NCI-H2081 treated with DMSO at 0.1 percent for 48 hours (cell line): Measurements from ENCODE around the gene S100A10.

Experiments used
- DNase-seq: peaks from one replicate; lab custom pipeline; 2025; lab: John Stamatoyannopoulos, UW

Gene S100A10

DNA sequence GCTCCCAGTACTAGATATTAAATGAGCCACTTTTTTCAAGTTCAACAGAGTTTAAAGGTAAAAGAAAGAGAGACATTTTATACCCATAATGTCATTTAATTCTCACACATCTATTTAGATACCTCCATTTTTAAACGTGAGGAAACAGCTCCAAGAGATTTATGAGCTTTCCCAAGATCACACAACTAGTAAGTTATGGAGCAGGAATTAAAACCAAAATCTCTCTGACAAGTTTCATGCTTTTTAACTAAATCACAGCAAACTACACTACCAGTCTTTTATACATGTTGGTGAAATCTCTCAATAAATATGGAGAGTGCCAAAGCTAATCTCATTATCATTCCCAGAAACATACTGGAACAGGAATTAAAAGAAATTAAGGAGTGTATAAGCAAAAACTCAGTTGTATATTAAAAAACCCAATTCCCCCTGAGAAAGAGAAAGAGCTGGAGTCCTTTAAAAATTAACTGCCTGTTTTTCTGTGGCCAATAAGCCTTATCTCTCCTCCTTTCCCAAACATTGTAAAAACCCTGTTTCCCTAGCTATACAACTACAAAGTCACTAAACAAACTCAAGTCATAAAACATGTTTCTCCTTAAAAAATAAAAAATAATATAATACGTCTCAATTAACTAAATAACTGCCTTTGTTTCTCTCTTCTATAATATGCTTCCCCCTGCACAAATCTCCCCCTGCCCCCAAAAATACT, 57.6 kb downstream of the S100A10 start:
- no peak for DNase-seq

GRCh38 chr1:151935154-151935553, 58.5 kb downstream of the S100A10 start:
- DNase-seq = no peak

- peak; percentile 46 for DNase-seq
These were observed 59.6 kb downstream of the S100A10 start for GRCh38 chr1:151934048-151934493.
